Loucy (cell line): Measurements from ENCODE around the gene C16orf95.

Experiments
- CTCF ChIP-seq: fragments of 200-600 bp; sonication (generic); conservative IDR thresholded peaks from 2 replicates; pipeline ENCODE4 v1.5.1; 2014; ENCODE audit warnings: mild to moderate bottlenecking, antibody characterized with exemption, low read length
- EZH2phosphoT487 ChIP-seq: fragments of 200-600 bp; IDR thresholded peaks from 2 replicates; pipeline ENCODE4 v1.6.1; 2018; ENCODE audit warnings: antibody characterized with exemption, mild to moderate bottlenecking, moderate library complexity, borderline replicate concordance

GRCh38 chr16:87351320-87351698, 34.1 kb upstream of the C16orf95 start:
- TF ChIP-seq CTCF: no peak
- no peak for TF ChIP-seq EZH2phosphoT487
